Activated naive CD4-positive, alpha-beta T cell treated with anti-CD3 and anti-CD28 coated beads for 36 hours (primary cell): Measurements from ENCODE around the gene TMEM171. TPM values are rescaled to one million over a fixed set of nuclear protein-coding genes. Genes with fewer than 3 reads are reported as not detected.

Source experiments
- CTCF ChIA-PET: fragments of 350-600 bp; sonication (Branson Sonifier 250); formaldehyde crosslinking; loops from one replicate; lab custom pipeline; 2021; ENCODE audit warnings: antibody characterized with exemption; lab: Charles Lee
- DNase-seq: peaks from one replicate; pipeline ENCODE4 v3.0.0-alpha.2; 2020
- H3K27ac Mint-ChIP-seq: one replicate; pipeline ENCODE4 v1.8.0; 2021; ENCODE audit warnings: mild to moderate bottlenecking, mixed read lengths
- H3K27me3 Mint-ChIP-seq: one replicate; pipeline ENCODE4 v1.8.0; 2021; ENCODE audit warnings: low read depth, mixed read lengths
- H3K36me3 Mint-ChIP-seq: one replicate; pipeline ENCODE4 v1.8.0; 2021; ENCODE audit warnings: low read depth, mixed read lengths
- H3K4me1 Mint-ChIP-seq: one replicate; pipeline ENCODE4 v1.8.0; 2021; ENCODE audit warnings: low read depth, mixed read lengths
- H3K4me3 Mint-ChIP-seq: one replicate; pipeline ENCODE4 v1.8.0; 2021; ENCODE audit warnings: mild to moderate bottlenecking, moderate library complexity, mixed read lengths
- H3K9me3 Mint-ChIP-seq: one replicate; pipeline ENCODE4 v1.8.0; 2021; ENCODE audit warnings: mixed read lengths
- intact Hi-C: fragments of 100-400 bp; cut with micrococcal nuclease; formaldehyde crosslinking; loops from one replicate; pipeline ENCODE4 v1.15.1; 2023
- total RNA-seq, 2 experiments: library from RNA; stranded (reverse); gene quantifications; one replicate each; pipeline ENCODE4 v1.2.3, GENCODE V29; 2021

Gene TMEM171
- total RNA-seq, 2 experiments from 2014 or later, result not detected

- H3K36me3 Mint-ChIP-seq, result peaks cover 1% of the 10 kb centered on the region
- H3K9me3 Mint-ChIP-seq, result no peaks in the 10 kb centered on the region
- intact Hi-C loops, result no loop called here
- DNase-seq, result no peak
- H3K4me3 Mint-ChIP-seq, result no peak overlapping the region
- no peak overlapping the region for H3K27ac Mint-ChIP-seq
- peaks cover 75% of the 10 kb centered on the region for H3K27me3 Mint-ChIP-seq
- CTCF ChIA-PET, result no interaction called here
- no peaks in the 10 kb centered on the region for H3K4me1 Mint-ChIP-seq
Measured at GRCh38 chr5:73140801-73141200, 20.4 kb downstream of the TMEM171 start.

GRCh38 chr5:73142035-73142434 lies 21.7 kb downstream of the TMEM171 start:
- Mint-ChIP-seq H3K4me3 (no peak overlapping the region), H3K36me3 (peaks cover 1% of the 10 kb centered on the region), H3K4me1 (no peaks in the 10 kb centered on the region), H3K27ac (no peak overlapping the region), H3K27me3 (peaks cover 76% of the 10 kb centered on the region), H3K9me3 (no peaks in the 10 kb centered on the region)
- intact Hi-C loops, result no loop called here
- DNase-seq, result no peak
- CTCF ChIA-PET, result no interaction called here

- DNase-seq, result no peak
- Mint-ChIP-seq H3K4me1 (no peaks in the 10 kb centered on the region), H3K36me3 (peaks cover 1% of the 10 kb centered on the region), H3K4me3 (no peak overlapping the region), H3K9me3 (no peaks in the 10 kb centered on the region), H3K27ac (no peak overlapping the region), H3K27me3 (peaks cover 73% of the 10 kb centered on the region)
- CTCF ChIA-PET, result interaction anchor here (0.6 to 2.3 kb wide), 3 partner anchors 27 to 579 kb away, joined by 3 to 7 read pairs (median 3); no protein-coding TSS in a partner anchor
- intact Hi-C loops, result no loop called here
Measured at GRCh38 chr5:73143716-73144115, 23.3 kb downstream of the TMEM171 start.

- Mint-ChIP-seq H3K27me3 (peaks cover 80% of the 10 kb centered on the region), H3K4me3 (no peak overlapping the region), H3K36me3 (peaks cover 1% of the 10 kb centered on the region), H3K4me1 (no peaks in the 10 kb centered on the region), H3K9me3 (no peaks in the 10 kb centered on the region), H3K27ac (no peak overlapping the region)
- CTCF ChIA-PET, result no interaction called here
- no peak for DNase-seq
- intact Hi-C loops, result no loop called here
Measured at GRCh38 chr5:73149540-73149939, 29.2 kb downstream of the TMEM171 start.

GRCh38 chr5:73150876-73151275 lies 30.5 kb downstream of the TMEM171 start:
- DNase-seq, result no peak
- Mint-ChIP-seq H3K4me3 (no peak overlapping the region), H3K27me3 (peaks cover 79% of the 10 kb centered on the region), H3K27ac (no peak overlapping the region), H3K36me3 (no peaks in the 10 kb centered on the region), H3K9me3 (no peaks in the 10 kb centered on the region), H3K4me1 (no peaks in the 10 kb centered on the region)
- intact Hi-C loops, result no loop called here
- CTCF ChIA-PET, result no interaction called here

GRCh38 chr5:73151766-73152410 lies 31.5 kb downstream of the TMEM171 start:
- intact Hi-C loops, result no loop called here
- Mint-ChIP-seq H3K9me3 (no peaks in the 10 kb centered on the region), H3K27ac (no peak overlapping the region)

GRCh38 chr5:73152411-73153388 lies 32.3 kb downstream of the TMEM171 start:
- no peak overlapping the region for H3K4me3 Mint-ChIP-seq
- no peak for DNase-seq
- intact Hi-C loops, result no loop called here
- H3K9me3 Mint-ChIP-seq, result no peaks in the 10 kb centered on the region
- no peak overlapping the region for H3K27ac Mint-ChIP-seq
- no peaks in the 10 kb centered on the region for H3K4me1 Mint-ChIP-seq
- CTCF ChIA-PET, result interaction anchor here (0.6 to 1.5 kb wide), 3 partner anchors 17 to 217 kb away, joined by 3 read pairs; no protein-coding TSS in a partner anchor
- no peaks in the 10 kb centered on the region for H3K36me3 Mint-ChIP-seq
- peaks cover 80% of the 10 kb centered on the region for H3K27me3 Mint-ChIP-seq

More at GRCh38 chr5:73151766-73152410, 31.5 kb downstream of the TMEM171 start:
- no peak for DNase-seq
- H3K27me3 Mint-ChIP-seq, result peaks cover 78% of the 10 kb centered on the region
- H3K4me3 Mint-ChIP-seq, result no peak overlapping the region
- CTCF ChIA-PET, result interaction anchor here (1.5 kb wide), 1 partner anchor 18 kb away, joined by 3 read pairs; no protein-coding TSS in a partner anchor
- H3K36me3 Mint-ChIP-seq, result no peaks in the 10 kb centered on the region
- H3K4me1 Mint-ChIP-seq, result no peaks in the 10 kb centered on the region

- Mint-ChIP-seq H3K27me3 (peaks cover 84% of the 10 kb centered on the region), H3K9me3 (no peaks in the 10 kb centered on the region), H3K27ac (no peak overlapping the region), H3K4me1 (peaks cover 7% of the 10 kb centered on the region), H3K36me3 (no peaks in the 10 kb centered on the region), H3K4me3 (no peak overlapping the region)
- CTCF ChIA-PET, result interaction anchor here (1.2 kb wide), 1 partner anchor 90 kb away, joined by 3 read pairs; no protein-coding TSS in a partner anchor
- intact Hi-C loops, result no loop called here
- no peak for DNase-seq
Measured at GRCh38 chr5:73153513-73153912, 33.1 kb downstream of the TMEM171 start.

- Mint-ChIP-seq H3K9me3 (no peaks in the 10 kb centered on the region), H3K4me3 (no peak overlapping the region), H3K4me1 (peaks cover 14% of the 10 kb centered on the region), H3K27ac (no peak overlapping the region), H3K36me3 (no peaks in the 10 kb centered on the region), H3K27me3 (peaks cover 85% of the 10 kb centered on the region)
- intact Hi-C loops, result no loop called here
- CTCF ChIA-PET, result no interaction called here
- DNase-seq, result no peak
Measured at GRCh38 chr5:73154208-73155006, 34.0 kb downstream of the TMEM171 start.

- intact Hi-C loops, result no loop called here
- CTCF ChIA-PET, result interaction anchor here (0.5 to 0.6 kb wide), 2 partner anchors 17 to 294 kb away, joined by 3 to 4 read pairs; no protein-coding TSS in a partner anchor
- no peak for DNase-seq
Measured at GRCh38 chr5:73155271-73156222, 35.2 kb downstream of the TMEM171 start.

More at GRCh38 chr5:73155271-73156222, 35.2 kb downstream of the TMEM171 start:
- Mint-ChIP-seq H3K27me3 (peaks cover 83% of the 10 kb centered on the region), H3K9me3 (no peaks in the 10 kb centered on the region), H3K36me3 (no peaks in the 10 kb centered on the region), H3K4me3 (no peak overlapping the region), H3K27ac (no peak overlapping the region), H3K4me1 (peaks cover 26% of the 10 kb centered on the region)
